A673 (cell line): ENCODE results near the gene ADCY3. TPM values are rescaled to one million over a fixed set of nuclear protein-coding genes. Genes with fewer than 3 reads are reported as not detected.

ENCODE experiments used
- BruUV-seq: library from RNA; stranded (reverse); fragments of 400-500 nt; replicated peaks from 2 replicates; lab custom pipeline; 2021; lab: Mats Ljungman, UMichigan
- CTCF ChIA-PET: fragments of 300-600 bp; sonication (Branson Sonifier 250); formaldehyde crosslinking; loops from one replicate; lab custom pipeline; 2022; ENCODE audit warnings: antibody characterized with exemption; lab: Charles Lee
- POLR2A ChIA-PET: fragments of 300-600 bp; sonication (Branson Sonifier 250); formaldehyde crosslinking; loops from one replicate; lab custom pipeline; 2022; ENCODE audit warnings: antibody characterized with exemption; ENCODE audit not compliant: low non-redundant PET; lab: Charles Lee
- DNase-seq: peaks from one replicate; pipeline ENCODE4 v3.0.0-alpha.2; 2015; ENCODE audit warnings: low spot score
- H3K27ac ChIP-seq: fragments of 200-600 bp; sonication (generic); 2 replicates; pipeline ENCODE4 v1.5.1; 2016; ENCODE audit warnings: mixed run types, low read depth, mild to moderate bottlenecking, mixed read lengths, antibody characterized with exemption, low read length; ENCODE audit not compliant: poor library complexity, severe bottlenecking
- H3K27me3 ChIP-seq: fragments of 200-600 bp; sonication (generic); replicated peaks from 2 replicates; pipeline ENCODE4 v1.6.1; 2017; ENCODE audit warnings: mixed run types, low read depth, mild to moderate bottlenecking, mixed read lengths, antibody characterized with exemption, low read length; ENCODE audit not compliant: insufficient read depth, poor library complexity
- H3K36me3 ChIP-seq: fragments of 200-600 bp; sonication (generic); 2 replicates; pipeline ENCODE4 v1.6.1; 2016; ENCODE audit warnings: mixed run types, mild to moderate bottlenecking, mixed read lengths, antibody characterized with exemption, low read length; ENCODE audit not compliant: insufficient read depth, poor library complexity, severe bottlenecking
- H3K4me1 ChIP-seq: fragments of 200-600 bp; sonication (generic); 2 replicates; pipeline ENCODE4 v1.6.1; 2017; ENCODE audit warnings: mixed run types, mild to moderate bottlenecking, mixed read lengths, antibody characterized with exemption, low read length; ENCODE audit not compliant: insufficient read depth, poor library complexity, severe bottlenecking
- H3K4me3 ChIP-seq: fragments of 200-600 bp; sonication (generic); 2 replicates; pipeline ENCODE4 v1.5.1; 2016; ENCODE audit warnings: low read depth, mixed run types, mild to moderate bottlenecking, mixed read lengths, low read length; ENCODE audit not compliant: poor library complexity, severe bottlenecking
- H3K9me3 ChIP-seq: fragments of 200-600 bp; sonication (generic); 2 replicates; pipeline ENCODE4 v1.6.1; 2016; ENCODE audit warnings: mixed run types, low read depth, mild to moderate bottlenecking, mixed read lengths, antibody characterized with exemption, low read length; ENCODE audit not compliant: poor library complexity, severe bottlenecking
- CTCF ChIP-seq: fragments of 300-800, 200-600 bp; sonication (generic); conservative IDR thresholded peaks from 2 replicates; pipeline ENCODE4 v1.5.1; 2017; ENCODE audit warnings: low read depth, mild to moderate bottlenecking, antibody characterized with exemption, low read length, moderate library complexity, mixed read lengths
- EZH2 ChIP-seq: fragments of 200-600 bp; sonication (generic); IDR thresholded peaks from 2 replicates; pipeline ENCODE4 v1.6.1; 2017; ENCODE audit warnings: borderline replicate concordance, low read depth, mild to moderate bottlenecking, mixed read lengths, antibody characterized with exemption, low read length; ENCODE audit not compliant: poor library complexity, severe bottlenecking
- intact Hi-C: fragments of 100-400 bp; cut with micrococcal nuclease; formaldehyde crosslinking; loops from one replicate; pipeline ENCODE4 v1.10.0; 2022; ENCODE audit not compliant: unreplicated experiment
- total RNA-seq: library from RNA; stranded (reverse); gene quantifications from 2 replicates; pipeline ENCODE4 v1.2.3, GENCODE V29; 2021

ADCY3 gene
- total RNA-seq, 1 experiment from 2014 or later: 42.2 TPM

- CTCF ChIA-PET: interaction anchor here (1.0 kb wide), 1 partner anchor 297 kb away, joined by 3 read pairs; no protein-coding TSS in a partner anchor
- POLR2A ChIA-PET: no interaction called here
- Histone ChIP-seq H3K4me1 (peaks cover 15% of the 10 kb centered on the region), H3K27me3 (no peaks in the 10 kb centered on the region), H3K9me3 (no peaks in the 10 kb centered on the region), H3K27ac (no peak overlapping the region), H3K36me3 (no peaks in the 10 kb centered on the region), H3K4me3 (no peak overlapping the region)
- BruUV-seq: no TSS peak
- intact Hi-C loops: loop anchor here (10.0 kb wide), 1 partner anchor 303 kb away; no protein-coding TSS in a partner anchor
- DNase-seq: no peak
- TF ChIP-seq EZH2 (no peak), CTCF (no peak)
Measured at GRCh38 chr2:24832073-24832461, 88.0 kb downstream of the ADCY3 start.

- Histone ChIP-seq H3K27ac (no peak overlapping the region), H3K4me3 (no peak overlapping the region), H3K4me1 (peaks cover 15% of the 10 kb centered on the region), H3K27me3 (no peaks in the 10 kb centered on the region), H3K9me3 (no peaks in the 10 kb centered on the region), H3K36me3 (no peaks in the 10 kb centered on the region)
- DNase-seq: no peak
- ChIA-PET CTCF (interaction anchor here (0.6 kb wide), 2 partner anchors 436 to 1638 kb away, joined by 3 read pairs; no protein-coding TSS in a partner anchor), POLR2A (no interaction called here)
- BruUV-seq: no TSS peak
- TF ChIP-seq CTCF (no peak), EZH2 (no peak)
- intact Hi-C loops: loop anchor here (10.0 kb wide), 1 partner anchor 303 kb away; no protein-coding TSS in a partner anchor
Measured at GRCh38 chr2:24831221-24832072, 88.6 kb downstream of the ADCY3 start.

- H3K27me3 ChIP-seq: no peaks in the 10 kb centered on the region
- no peak overlapping the region for H3K27ac ChIP-seq
- no peaks in the 10 kb centered on the region for H3K36me3 ChIP-seq
- intact Hi-C loops: loop anchor here (10.0 kb wide), 1 partner anchor 304 kb away; no protein-coding TSS in a partner anchor
- ChIA-PET CTCF (interaction anchor here (0.6 to 0.7 kb wide), 3 partner anchors 298 to 1637 kb away, joined by 3 to 4 read pairs (median 3); no protein-coding TSS in a partner anchor), POLR2A (no interaction called here)
- no peak overlapping the region for H3K4me3 ChIP-seq
- no peaks in the 10 kb centered on the region for H3K9me3 ChIP-seq
- no peak for DNase-seq
- no peak for TF ChIP-seq CTCF
- no peak for TF ChIP-seq EZH2
- BruUV-seq: no TSS peak
- H3K4me1 ChIP-seq: peaks cover 15% of the 10 kb centered on the region
Measured at GRCh38 chr2:24830786-24831185, 89.3 kb downstream of the ADCY3 start.
